ENCODE measurements around the gene PRKG1.

DNA sequence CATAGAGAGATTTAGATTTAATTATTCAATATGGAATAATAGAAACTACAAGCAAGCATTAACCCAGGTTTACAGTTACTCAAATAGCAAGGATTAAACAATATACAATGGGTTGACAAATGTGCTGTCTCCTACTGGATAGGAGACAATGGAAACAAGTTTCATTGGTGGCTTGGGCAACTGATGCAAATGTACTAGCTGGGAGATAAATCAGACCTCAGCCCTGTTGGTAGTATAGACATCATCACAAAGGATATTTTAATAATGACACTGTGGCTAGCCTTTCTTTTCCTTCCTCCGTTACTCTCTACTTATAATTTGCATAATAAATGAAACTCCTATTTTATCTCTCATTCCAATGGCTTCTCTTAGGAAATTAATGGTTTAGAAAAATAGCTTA lies 1143.2 kb downstream of the PRKG1 start:
- TF ChIP-seq, protein P1, sequence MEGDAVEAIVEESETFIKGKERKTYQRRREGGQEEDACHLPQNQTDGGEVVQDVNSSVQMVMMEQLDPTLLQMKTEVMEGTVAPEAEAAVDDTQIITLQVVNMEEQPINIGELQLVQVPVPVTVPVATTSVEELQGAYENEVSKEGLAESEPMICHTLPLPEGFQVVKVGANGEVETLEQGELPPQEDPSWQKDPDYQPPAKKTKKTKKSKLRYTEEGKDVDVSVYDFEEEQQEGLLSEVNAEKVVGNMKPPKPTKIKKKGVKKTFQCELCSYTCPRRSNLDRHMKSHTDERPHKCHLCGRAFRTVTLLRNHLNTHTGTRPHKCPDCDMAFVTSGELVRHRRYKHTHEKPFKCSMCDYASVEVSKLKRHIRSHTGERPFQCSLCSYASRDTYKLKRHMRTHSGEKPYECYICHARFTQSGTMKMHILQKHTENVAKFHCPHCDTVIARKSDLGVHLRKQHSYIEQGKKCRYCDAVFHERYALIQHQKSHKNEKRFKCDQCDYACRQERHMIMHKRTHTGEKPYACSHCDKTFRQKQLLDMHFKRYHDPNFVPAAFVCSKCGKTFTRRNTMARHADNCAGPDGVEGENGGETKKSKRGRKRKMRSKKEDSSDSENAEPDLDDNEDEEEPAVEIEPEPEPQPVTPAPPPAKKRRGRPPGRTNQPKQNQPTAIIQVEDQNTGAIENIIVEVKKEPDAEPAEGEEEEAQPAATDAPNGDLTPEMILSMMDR (IDR thresholded peaks at IDR 0.05), result no peak
- no peak for TF ChIP-seq POLR2A (IDR thresholded peaks at IDR 0.05)
